ENCODE data around the gene WHRN. TPM values are rescaled to one million over a fixed set of nuclear protein-coding genes. Genes with fewer than 3 reads are reported as not detected.

The WHRN gene
- total RNA-seq, 2 experiments from 2014 or later, result 19.9 to 20.5 TPM

- H3K27ac ChIP-seq (ENCODE audit: low read depth in 1 of 2, low read length in 2 of 2), result no peak overlapping the region
- H3K4me1 ChIP-seq (ENCODE audit: insufficient read depth, low read length), result no peaks in the 10 kb centered on the region
- no peaks in the 10 kb centered on the region for H3K27me3 ChIP-seq (ENCODE audit: control insufficient read depth in 1 of 2, insufficient read depth in 2 of 2, low read length in 2 of 2)
- Mint-ChIP-seq H3K4me3 (no peak overlapping the region), H3K27me3 (peaks cover 15% of the 10 kb centered on the region), H3K27ac (no peak overlapping the region), H3K4me1 (ENCODE audit: low read depth) (no peaks in the 10 kb centered on the region), H3K36me3 (ENCODE audit: low read depth) (no peaks in the 10 kb centered on the region), H3K9me3 (no peaks in the 10 kb centered on the region)
- ChIA-PET CTCF (no interaction called here), POLR2A (no interaction called here)
- H3K9me3 ChIP-seq (ENCODE audit: control insufficient read depth in 1 of 2, insufficient read depth in 1 of 2, low read length in 2 of 2), result peaks cover 0 to 7% of the 10 kb centered on the region in 2 experiments
- no peaks in the 10 kb centered on the region for H3K36me3 ChIP-seq (ENCODE audit: insufficient read depth, low read length)
- DNase-seq, result no peak
- no peak for ATAC-seq (ENCODE audit: poor library complexity)
- intact Hi-C loops (cut with DNase I, micrococcal nuclease), result no loop called here
- TF ChIP-seq CTCF (IDR thresholded peaks at IDR 0.05), result no peak
- H3K4me3 ChIP-seq (ENCODE audit: low read length), result no peak overlapping the region
Measured at GRCh38 chr9:114545055-114545454, 39.8 kb upstream of the WHRN start.

GRCh38 chr9:114539701-114540380 is 34.6 kb upstream of the WHRN start:
- H3K4me1 Mint-ChIP-seq (ENCODE audit: low read depth), result peaks cover 13% of the 10 kb centered on the region
- H3K27me3 Mint-ChIP-seq, result no peaks in the 10 kb centered on the region
- H3K27ac Mint-ChIP-seq, result no peak overlapping the region
- DNase-seq (no peak), ATAC-seq (ENCODE audit: poor library complexity) (no peak)
- H3K9me3 ChIP-seq (ENCODE audit: control insufficient read depth in 1 of 2, insufficient read depth in 1 of 2, low read length in 2 of 2), result no peaks in the 10 kb centered on the region
- no peak overlapping the region for H3K27ac ChIP-seq (ENCODE audit: low read depth in 1 of 2, low read length in 2 of 2)
- no peaks in the 10 kb centered on the region for H3K27me3 ChIP-seq (ENCODE audit: control insufficient read depth in 1 of 2, insufficient read depth in 2 of 2, low read length in 2 of 2)
- intact Hi-C loops (cut with DNase I, micrococcal nuclease), result loop anchor here in 1 of 2 experiments (5.0 kb wide), 1 partner anchor 112 kb away; no protein-coding TSS in a partner anchor
- no peak for TF ChIP-seq CTCF (IDR thresholded peaks at IDR 0.05)
- H3K9me3 Mint-ChIP-seq, result no peaks in the 10 kb centered on the region
- no peak overlapping the region for H3K4me3 ChIP-seq (ENCODE audit: low read length)
- ChIA-PET POLR2A (no interaction called here), CTCF (interaction anchor here (0.6 kb wide), 2 partner anchors 13 to 1004 kb away, joined by 3 read pairs; no protein-coding TSS in a partner anchor)
- H3K36me3 ChIP-seq (ENCODE audit: insufficient read depth, low read length), result no peaks in the 10 kb centered on the region
- H3K4me3 Mint-ChIP-seq, result no peak overlapping the region
- no peaks in the 10 kb centered on the region for H3K36me3 Mint-ChIP-seq (ENCODE audit: low read depth)
- H3K4me1 ChIP-seq (ENCODE audit: insufficient read depth, low read length), result peaks cover 2% of the 10 kb centered on the region

GRCh38 chr9:114538241-114538640 is 33.0 kb upstream of the WHRN start:
- ChIA-PET CTCF (interaction anchor here (0.9 to 1.8 kb wide), 3 partner anchors 49 to 133 kb away, joined by 3 to 8 read pairs (median 3); partner anchors contain the start of gene ATP6V1G1), POLR2A (interaction anchor here (0.9 to 1.8 kb wide), 3 partner anchors 50 to 115 kb away, joined by 6 to 10 read pairs (median 7); partner anchors contain the start of gene ATP6V1G1)
- peak; percentile 33 for TF ChIP-seq CTCF (IDR thresholded peaks at IDR 0.05)
- intact Hi-C loops (cut with DNase I, micrococcal nuclease), result loop anchor here in 1 of 2 experiments (5.0 kb wide), 1 partner anchor 114 kb away; no protein-coding TSS in a partner anchor
- Mint-ChIP-seq H3K27me3 (no peaks in the 10 kb centered on the region), H3K4me1 (ENCODE audit: low read depth) (peaks cover 13% of the 10 kb centered on the region), H3K4me3 (no peak overlapping the region), H3K36me3 (ENCODE audit: low read depth) (no peaks in the 10 kb centered on the region), H3K27ac (no peak overlapping the region), H3K9me3 (no peaks in the 10 kb centered on the region)
- Histone ChIP-seq H3K4me3 (ENCODE audit: low read length) (no peak overlapping the region), H3K9me3 (ENCODE audit: control insufficient read depth in 1 of 2, insufficient read depth in 1 of 2, low read length in 2 of 2) (no peaks in the 10 kb centered on the region), H3K27me3 (ENCODE audit: control insufficient read depth in 1 of 2, insufficient read depth in 2 of 2, low read length in 2 of 2) (no peaks in the 10 kb centered on the region), H3K4me1 (ENCODE audit: insufficient read depth, low read length) (peaks cover 2% of the 10 kb centered on the region), H3K36me3 (ENCODE audit: insufficient read depth, low read length) (no peaks in the 10 kb centered on the region), H3K27ac (ENCODE audit: low read depth in 1 of 2, low read length in 2 of 2) (no peak overlapping the region)
- DNase-seq (peak in 12 of 14 experiments; percentile 4 to 64 (median 22)), ATAC-seq (ENCODE audit: poor library complexity) (peak; percentile 95)
